HG02588 (cell line): ENCODE results near the gene CELF5.
"Not testable (repeated sequence)": the region's sequence is repeated elsewhere in the genome, so short reads cannot be mapped to it uniquely, and the experiment has no call there.

Source experiments
- ATAC-seq: cut with Tn5 transposase; IDR thresholded peaks from one replicate; pipeline ENCODE4 v1.9.1; 2021; ENCODE audit warnings: mild to moderate bottlenecking, moderate library complexity; ENCODE audit not compliant: unreplicated experiment

The CELF5 gene

DNA sequence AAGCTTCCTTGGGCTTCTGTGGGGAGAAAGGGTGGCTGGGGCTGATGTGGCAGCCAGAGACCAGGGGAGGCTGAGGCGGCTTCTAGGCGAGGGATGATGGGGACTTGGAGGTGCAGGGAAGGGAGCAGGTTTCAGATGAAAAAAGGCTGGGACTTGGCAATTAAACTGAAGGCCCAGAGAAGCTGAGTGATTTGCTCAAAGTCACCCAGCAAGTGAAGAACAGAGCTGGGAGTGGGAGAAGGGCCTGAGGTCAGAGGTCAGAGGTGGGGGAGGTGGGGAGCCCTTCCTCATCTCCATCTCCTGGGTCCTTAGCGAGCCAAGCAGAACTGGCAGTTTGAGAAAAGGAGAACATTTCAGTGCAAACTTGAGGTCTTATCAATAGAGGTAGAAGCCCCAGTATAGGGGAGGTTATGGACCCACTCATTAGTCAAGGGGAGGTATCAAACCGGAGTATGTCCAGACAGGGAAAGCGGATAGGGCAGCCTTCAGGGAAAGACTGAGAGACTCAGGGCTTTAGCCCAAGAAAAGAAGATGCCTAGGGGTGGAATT, 92.3 kb downstream of the CELF5 start:
- no peak for ATAC-seq

DNA sequence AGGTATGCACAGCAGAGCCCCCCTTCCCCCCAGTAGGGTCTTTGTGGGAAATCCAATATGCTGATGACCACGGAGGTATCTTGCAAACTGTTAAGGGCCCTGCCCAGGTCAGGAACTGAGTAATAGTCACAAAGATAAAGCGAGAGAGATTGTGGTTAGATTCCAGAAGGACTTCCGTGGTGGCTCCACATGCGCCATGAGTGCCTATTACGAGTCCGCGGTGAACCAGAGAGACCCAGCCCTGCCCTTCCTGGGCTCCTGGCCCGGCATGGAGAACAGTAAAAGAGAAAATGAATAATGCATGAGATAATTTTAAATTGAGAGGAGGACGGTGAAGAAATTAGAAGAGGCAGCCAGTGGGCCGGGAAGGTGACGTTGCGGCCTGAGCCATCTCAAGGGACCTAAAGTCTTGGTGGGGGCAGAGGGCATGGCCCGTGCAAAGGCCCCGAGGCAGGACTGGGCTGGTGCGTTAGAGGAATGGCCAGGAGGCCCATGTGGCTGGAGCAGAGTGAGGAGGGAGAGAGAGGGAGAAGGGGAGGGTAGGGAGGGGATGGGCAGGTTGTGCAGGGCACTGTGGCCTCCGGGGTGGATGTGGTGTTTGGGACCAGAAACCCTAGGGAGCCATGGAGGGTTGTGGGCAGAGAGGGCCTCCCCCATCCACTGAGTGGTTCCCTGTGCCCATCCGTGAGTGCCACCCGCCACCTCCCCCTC, 95.3 kb downstream of the CELF5 start:
- no peak for ATAC-seq

DNA sequence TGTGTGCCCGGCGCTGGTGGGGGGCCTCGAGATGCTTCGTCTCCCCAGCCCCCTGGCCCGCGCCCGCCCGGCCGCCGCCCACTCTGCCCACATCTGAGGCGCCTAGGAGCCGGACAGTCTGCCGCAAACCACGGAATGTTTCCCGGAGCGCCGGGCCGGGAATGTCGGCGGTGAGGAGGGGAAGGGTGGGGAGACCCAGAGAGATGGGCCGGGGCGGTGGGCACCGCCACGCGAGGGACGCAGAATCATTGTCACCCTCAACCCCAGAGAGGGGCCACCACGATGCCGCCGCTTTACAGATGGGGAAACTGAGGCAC, 95.9 kb downstream of the CELF5 start:
- no peak for ATAC-seq

DNA sequence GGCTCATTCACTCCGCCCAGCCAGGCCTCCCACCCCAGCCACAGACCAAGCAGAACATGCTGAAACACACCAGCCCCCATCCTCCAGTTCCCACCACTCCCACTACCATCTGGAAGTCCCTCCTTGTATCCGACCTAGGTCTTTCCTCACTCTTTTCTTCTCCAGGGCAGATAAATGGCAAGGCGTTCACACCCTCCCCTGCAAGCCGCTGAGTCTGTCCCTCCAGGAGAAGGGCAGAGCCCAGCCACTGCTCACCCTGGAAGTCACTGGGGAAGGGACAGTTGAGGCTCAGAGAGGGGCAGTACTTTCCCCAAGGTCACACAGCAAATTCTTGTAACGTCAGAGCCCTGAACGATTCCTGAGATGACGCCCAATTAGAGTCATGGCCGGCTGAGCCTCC, 96.4 kb downstream of the CELF5 start:
- ATAC-seq: no peak

DNA sequence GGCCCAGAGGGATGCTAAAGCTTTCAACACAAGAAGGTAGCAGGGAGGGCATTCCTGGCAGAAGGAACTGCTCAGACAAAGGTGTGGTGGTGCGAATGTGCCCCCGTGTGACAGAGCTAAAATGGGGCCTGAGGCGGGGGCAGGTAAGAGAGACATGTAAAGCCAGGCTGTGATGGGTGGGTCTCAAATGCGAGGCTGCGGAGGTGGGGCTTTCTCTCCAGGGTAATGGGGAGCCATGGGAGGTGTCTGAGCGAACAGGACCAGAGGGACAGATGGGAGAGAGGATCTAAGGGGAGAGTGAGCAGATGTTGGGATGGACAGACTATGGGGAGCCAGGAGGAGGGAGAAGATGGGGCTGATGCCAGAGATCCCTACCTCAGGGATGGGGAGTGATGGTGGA, 97.2 kb downstream of the CELF5 start:
- ATAC-seq: no peak

DNA sequence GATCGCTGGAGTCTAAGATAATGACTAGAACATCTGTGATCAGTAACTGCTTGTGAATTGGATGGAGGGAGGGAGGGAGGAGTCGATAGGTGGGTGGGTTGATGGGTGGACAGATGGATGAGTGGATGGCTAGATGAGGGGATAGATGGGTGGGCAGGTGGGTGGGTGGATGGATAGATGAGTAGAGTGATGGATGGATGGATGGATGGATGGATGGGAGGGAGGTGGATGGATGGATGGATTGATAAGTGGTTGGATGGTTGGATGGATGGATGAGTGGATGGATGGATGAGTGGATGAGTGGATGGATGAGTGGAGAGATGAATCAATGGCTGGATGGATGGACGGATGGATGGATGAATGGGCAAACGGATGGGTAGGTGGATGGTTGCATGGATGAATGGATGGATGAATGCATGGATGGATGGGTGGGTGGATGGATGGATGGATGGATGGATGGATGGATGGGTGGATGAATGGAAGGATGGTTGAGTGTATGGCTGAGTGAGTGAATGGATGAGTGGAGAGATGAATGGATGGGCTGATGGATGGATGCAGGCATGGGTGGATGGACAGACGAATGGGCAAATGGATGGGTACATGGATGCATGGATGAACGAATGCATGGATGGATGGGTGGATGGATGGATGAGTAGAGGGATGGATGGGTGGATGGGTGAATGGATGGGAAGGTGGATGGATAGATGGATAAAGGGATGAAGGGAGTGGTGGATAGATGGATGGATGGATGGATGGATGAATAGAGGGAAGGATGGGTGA, 97.9 kb downstream of the CELF5 start:
- ATAC-seq: no peak

GRCh38 chr19:3323026-3323425, 98.6 kb downstream of the CELF5 start:
- ATAC-seq: no peak

GRCh38 chr19:3323658-3324057, 99.2 kb downstream of the CELF5 start:
- no peak for ATAC-seq

DNA sequence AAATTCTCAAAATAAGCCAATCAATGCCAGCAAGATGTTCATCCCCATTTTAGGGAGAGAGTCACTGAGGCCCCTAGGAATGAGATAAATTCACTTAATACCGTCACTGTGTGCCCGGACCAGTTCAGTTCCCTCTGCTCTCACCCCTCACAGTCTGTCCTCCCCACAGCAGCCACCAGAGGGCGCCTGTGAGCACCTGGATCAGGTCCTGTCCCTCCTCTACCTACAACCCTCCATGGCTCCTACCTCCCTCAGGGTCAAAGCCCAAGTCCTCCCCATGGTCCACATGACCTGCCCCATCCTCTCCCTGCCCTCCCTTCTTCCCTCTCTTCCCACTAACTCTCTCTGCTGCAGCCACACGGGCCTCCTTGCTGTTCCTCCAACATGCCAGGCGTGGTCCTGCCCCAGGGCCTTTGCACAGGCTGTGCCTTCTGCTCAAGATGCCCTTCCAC, 100.0 kb downstream of the CELF5 start:
- ATAC-seq: no peak

GRCh38 chr19:3325451-3325850, 101.0 kb downstream of the CELF5 start:
- no peak for ATAC-seq

DNA sequence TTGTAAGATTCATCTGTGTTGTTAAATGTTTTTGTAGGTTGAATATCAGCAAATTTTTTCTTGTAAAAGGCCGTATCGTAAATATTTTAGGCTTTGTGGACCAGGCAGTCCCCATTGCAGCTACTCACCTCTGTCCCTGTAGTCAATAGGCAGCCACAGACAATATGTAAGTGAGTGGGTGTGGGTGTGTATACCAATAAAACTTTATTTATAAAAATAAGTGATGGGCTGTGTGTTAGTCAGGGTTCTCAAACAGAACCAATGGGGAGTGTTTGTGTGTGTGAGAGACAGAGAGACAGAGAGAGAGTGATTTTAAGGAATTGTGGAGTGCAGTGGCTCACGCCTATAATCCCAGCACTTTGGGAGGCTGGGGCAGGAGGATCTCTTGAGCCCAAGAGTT, 104.3 kb downstream of the CELF5 start:
- ATAC-seq: no peak

DNA sequence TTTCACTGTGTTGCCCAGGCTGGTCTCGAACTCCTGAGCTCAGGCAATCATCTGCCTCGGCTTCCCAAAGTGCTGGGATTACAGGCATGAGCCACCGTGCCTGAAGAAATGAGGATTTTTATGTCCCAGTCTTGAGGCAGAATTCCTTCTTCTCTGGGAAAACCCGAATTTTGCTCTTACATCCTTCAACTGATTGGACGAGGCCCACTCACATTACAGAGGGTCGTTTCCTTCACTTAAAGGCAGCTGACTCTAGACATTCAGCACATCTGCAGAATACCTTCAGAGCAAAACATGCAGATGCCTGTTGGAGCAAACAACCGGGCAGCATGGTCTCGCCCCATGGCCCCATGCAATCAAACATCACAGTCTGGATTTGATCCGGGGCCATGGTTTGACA, 105.6 kb downstream of the CELF5 start:
- no peak for ATAC-seq

DNA sequence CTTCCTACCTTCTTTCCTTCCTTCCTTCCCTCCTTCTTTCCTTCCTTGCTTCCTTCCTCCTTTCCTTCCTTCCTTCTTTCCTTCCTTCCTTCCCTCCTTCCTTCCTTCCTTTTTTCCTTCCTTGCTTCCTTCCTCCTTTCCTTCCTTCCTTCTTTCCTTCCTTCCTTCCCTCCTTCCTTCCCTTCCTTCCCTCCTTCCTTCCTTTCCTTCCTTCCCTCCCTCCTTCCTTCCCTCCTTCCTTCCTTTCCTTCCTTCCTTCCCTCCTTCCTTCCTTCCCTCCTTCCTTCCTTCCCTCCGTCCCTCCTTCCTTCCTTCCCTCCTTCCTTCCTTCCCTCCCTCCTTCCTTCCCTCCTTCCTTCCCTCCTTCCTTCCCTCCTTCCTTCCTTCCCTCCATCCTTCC, 107.8 kb downstream of the CELF5 start:
- ATAC-seq: not testable (repeated sequence)

- ATAC-seq: no peak
Observed at GRCh38 chr19:3333020-3333583, 108.6 kb downstream of the CELF5 start.

DNA sequence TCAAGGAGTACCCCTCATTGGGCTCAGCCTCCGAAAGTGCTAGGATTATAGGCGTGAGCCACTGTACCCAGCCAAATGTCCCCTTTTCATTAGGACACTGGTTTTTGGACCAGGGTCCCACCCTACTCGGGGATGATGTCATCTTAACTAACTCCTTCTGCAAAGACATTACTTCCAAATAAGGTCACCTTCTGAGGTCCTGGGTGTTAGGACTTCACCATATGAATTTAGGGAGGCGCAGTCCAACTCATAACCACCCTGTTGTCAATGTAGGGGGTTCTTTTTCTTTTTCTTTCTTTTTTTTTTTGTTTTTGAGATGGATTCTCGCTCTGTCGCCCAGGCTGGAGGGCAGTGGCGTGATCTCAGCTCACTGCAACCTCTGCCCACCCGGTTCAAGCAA, 109.2 kb downstream of the CELF5 start:
- no peak for ATAC-seq

DNA sequence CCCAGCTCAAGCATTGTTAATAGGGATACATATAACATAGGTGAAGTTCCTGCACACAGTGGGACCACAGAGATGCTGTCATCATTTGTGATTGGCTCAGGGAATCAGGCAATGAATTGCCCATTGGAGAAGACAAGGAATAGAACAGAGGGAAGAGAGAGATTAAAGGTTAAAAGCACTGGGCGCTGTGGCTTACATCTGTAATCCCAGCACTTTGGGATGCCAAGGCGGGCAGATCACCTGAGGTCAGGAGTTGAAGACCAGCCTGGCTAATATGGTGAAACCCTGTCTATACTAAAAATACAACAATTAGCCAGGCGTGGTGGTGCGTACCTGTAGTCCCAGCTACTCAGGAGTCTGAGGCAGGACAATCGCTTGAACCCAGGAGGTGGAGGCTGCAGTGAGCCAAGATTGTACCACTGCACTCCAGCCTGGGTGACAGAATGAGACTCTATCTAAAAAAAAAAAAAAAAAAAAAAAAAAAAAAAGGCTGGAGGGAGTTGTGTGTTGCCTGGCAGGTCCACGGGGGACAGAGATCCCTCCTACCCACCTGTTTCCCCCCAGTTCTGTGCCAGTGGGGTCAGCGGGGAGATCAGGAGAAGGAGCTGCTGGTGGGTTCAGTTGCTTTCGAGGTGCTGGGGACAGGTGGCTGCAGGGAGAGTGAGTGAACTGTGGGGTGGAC, 110.4 kb downstream of the CELF5 start:
- not testable (repeated sequence) for ATAC-seq

DNA sequence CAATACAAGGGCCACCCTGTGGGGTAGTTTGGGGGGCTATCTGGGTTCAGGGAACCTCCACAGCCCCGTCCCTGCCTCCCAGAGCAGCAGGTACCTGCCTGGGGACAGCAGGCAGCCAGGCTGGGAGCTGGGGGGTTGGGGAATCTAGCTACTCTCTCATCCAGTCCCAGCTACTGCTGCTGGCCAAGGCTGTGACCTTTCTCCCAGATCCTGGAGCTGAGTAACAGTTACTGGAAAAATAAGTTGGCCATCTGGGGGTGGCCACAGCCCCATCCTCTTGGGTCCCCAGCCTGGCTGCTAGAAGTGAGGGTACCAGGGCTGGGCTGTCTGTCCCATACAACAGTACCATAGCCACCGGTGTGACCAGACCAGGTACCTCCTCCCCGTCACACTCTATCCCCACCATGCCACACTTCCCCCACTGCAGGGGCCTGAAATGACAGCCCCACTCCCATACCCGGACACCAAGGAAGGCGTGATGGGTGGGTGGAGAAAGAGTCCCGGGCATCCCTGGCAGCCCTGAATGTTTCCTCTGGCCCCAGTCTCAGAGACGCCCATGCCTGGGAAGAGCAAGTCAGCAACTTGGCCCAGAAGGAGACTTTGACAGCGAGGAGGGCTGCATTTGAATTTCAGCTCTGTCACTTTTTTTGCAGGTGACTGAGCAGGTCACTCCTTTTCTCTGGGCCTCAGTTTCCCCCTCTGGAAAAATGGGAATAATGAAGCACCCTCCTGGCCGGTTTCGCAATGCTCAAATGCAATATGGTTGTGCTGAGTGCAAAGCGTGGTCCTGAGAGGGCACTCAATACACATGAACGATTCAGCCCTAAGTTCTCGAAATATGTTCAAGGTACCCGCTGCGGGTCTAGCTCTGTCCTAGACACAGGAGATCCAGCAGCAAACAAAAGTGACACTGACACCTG, 111.2 kb downstream of the CELF5 start:
- ATAC-seq: no peak

DNA sequence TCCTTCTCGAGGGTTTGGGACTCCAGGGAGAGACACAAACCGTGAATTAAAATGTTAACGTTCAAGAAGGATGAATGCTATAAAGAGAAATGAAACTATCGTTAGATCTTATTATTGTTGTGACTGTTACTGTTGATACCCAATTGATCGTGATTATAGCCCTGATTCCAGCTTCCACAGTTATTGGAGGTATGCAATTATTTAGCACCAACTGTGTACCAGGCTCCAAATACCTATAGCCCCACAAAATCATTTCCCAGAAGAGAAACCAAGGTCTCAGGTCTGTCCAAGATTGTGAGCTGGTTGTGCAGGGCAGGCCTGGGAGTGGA, 111.9 kb downstream of the CELF5 start:
- no peak for ATAC-seq

- ATAC-seq: no peak
Observed at GRCh38 chr19:3336680-3337523, 112.4 kb downstream of the CELF5 start.
